ENCODE data around the gene CEBPE. TPM values are rescaled to one million over a fixed set of nuclear protein-coding genes. Genes with fewer than 3 reads are reported as not detected.

CEBPE gene
- total RNA-seq, 6 experiments from 2014 or later, result 0.13 to 0.18 TPM; not detected in 4

- intact Hi-C loops (cut with DNase I), result no loop called here
- DNase-seq (no peak), ATAC-seq (no peak)
- WGBS (ENCODE audit: insufficient coverage, low coverage, low lambda C conversion rate, missing lambda C conversion rate), result 20% methylated on average over 1 of the region's 2 CpGs
- TF ChIP-seq POLR2A (IDR thresholded peaks at IDR 0.05) (no peak), CTCF (IDR thresholded peaks at IDR 0.05) (no peak)
- Histone ChIP-seq H3K9me3 (no peaks in the 10 kb centered on the region), H3K27me3 (no peaks in the 10 kb centered on the region), H3K27ac (no peak overlapping the region), H3K4me1 (no peaks in the 10 kb centered on the region), H3K36me3 (no peaks in the 10 kb centered on the region), H3K4me3 (no peak overlapping the region)
Observed at GRCh38 chr14:23146351-23146910, 27.4 kb upstream of the CEBPE start.

- Histone ChIP-seq H3K27me3 (no peaks in the 10 kb centered on the region), H3K27ac (no peak overlapping the region), H3K36me3 (no peaks in the 10 kb centered on the region), H3K4me1 (no peaks in the 10 kb centered on the region), H3K4me3 (no peak overlapping the region), H3K9me3 (no peaks in the 10 kb centered on the region)
- TF ChIP-seq CTCF (IDR thresholded peaks at IDR 0.05), result no peak
- TF ChIP-seq POLR2A (IDR thresholded peaks at IDR 0.05), result no peak
- WGBS (ENCODE audit: insufficient coverage, low coverage, low lambda C conversion rate, missing lambda C conversion rate), result 39% methylated on average over 4 of the region's 4 CpGs
- ATAC-seq, result peak in 1 of 4 donors; percentile 56
- no peak for DNase-seq
- intact Hi-C loops (cut with DNase I), result no loop called here
Observed at GRCh38 chr14:23145794-23146350, 26.8 kb upstream of the CEBPE start.

GRCh38 chr14:23143911-23144310 lies 24.9 kb upstream of the CEBPE start:
- Histone ChIP-seq H3K27me3 (no peaks in the 10 kb centered on the region), H3K36me3 (no peaks in the 10 kb centered on the region), H3K4me1 (no peaks in the 10 kb centered on the region), H3K9me3 (no peaks in the 10 kb centered on the region), H3K4me3 (no peak overlapping the region), H3K27ac (no peak overlapping the region)
- TF ChIP-seq POLR2A (IDR thresholded peaks at IDR 0.05) (no peak), CTCF (IDR thresholded peaks at IDR 0.05) (no peak)
- ATAC-seq (no peak), DNase-seq (no peak)
- WGBS (ENCODE audit: insufficient coverage, low coverage, low lambda C conversion rate, missing lambda C conversion rate), result 57% methylated on average over 1 of the region's 1 CpG
- intact Hi-C loops (cut with DNase I), result no loop called here

- no peak for ATAC-seq
Observed at GRCh38 chr14:23142826-23143225, 23.8 kb upstream of the CEBPE start.

More at GRCh38 chr14:23142826-23143225, 23.8 kb upstream of the CEBPE start:
- no peak for DNase-seq
- Histone ChIP-seq H3K27me3 (no peaks in the 10 kb centered on the region), H3K9me3 (no peaks in the 10 kb centered on the region), H3K36me3 (no peaks in the 10 kb centered on the region), H3K4me1 (no peaks in the 10 kb centered on the region), H3K27ac (no peak overlapping the region), H3K4me3 (no peak overlapping the region)
- 18% methylated on average over 1 of the region's 4 CpGs for WGBS (ENCODE audit: insufficient coverage, low coverage, low lambda C conversion rate, missing lambda C conversion rate)
- TF ChIP-seq CTCF (IDR thresholded peaks at IDR 0.05) (no peak), POLR2A (IDR thresholded peaks at IDR 0.05) (no peak)
- intact Hi-C loops (cut with DNase I), result no loop called here

Measured in right lobe of liver (tissue), 6 donors.